Lower lobe of right lung (tissue), 2 donors: Measurements from ENCODE around the gene MCF2L. TPM values are rescaled to one million over a fixed set of nuclear protein-coding genes. Genes with fewer than 3 reads are reported as not detected.

Experiments used
- ATAC-seq, 2 donors: fragments of 200-7000 bp; cut with Tn5 transposase; one replicate each; pipeline ENCODE4 v1.9.1; 2020 to 2022; ENCODE audit warnings: mild to moderate bottlenecking in 2 of 2, moderate library complexity in 2 of 2
- DNase-seq: peaks from one replicate; pipeline ENCODE4 v3.0.0-alpha.2; 2020
- H3K27ac ChIP-seq: fragments of 200-600 bp; one replicate; pipeline ENCODE4 v1.8.0; 2022
- H3K27me3 ChIP-seq: fragments of 200-600 bp; one replicate; pipeline ENCODE4 v1.8.0; 2022; ENCODE audit warnings: low read depth
- H3K36me3 ChIP-seq: fragments of 200-600 bp; one replicate; pipeline ENCODE4 v1.8.0; 2022; ENCODE audit warnings: mild to moderate bottlenecking
- H3K4me1 ChIP-seq: fragments of 200-600 bp; one replicate; pipeline ENCODE4 v1.8.0; 2022
- H3K4me3 ChIP-seq: fragments of 200-600 bp; one replicate; pipeline ENCODE4 v1.8.0; 2022; ENCODE audit warnings: mild to moderate bottlenecking
- H3K9me3 ChIP-seq: fragments of 200-600 bp; one replicate; pipeline ENCODE4 v1.8.0; 2022
- CTCF ChIP-seq: fragments of 200-600 bp; IDR thresholded peaks from one replicate; pipeline ENCODE4 v1.8.0; 2022; ENCODE audit warnings: antibody characterized with exemption, mild to moderate bottlenecking
- intact Hi-C: fragments of 100-400 bp; cut with DNase I; formaldehyde crosslinking; loops from one replicate; pipeline ENCODE4 v1.11.0; 2022
- total RNA-seq: library from RNA; stranded (reverse); fragmentation: NEBNext Ultra II Directional; extraction: Animal tissue kit (Norgen Biotek cat#: 25700); gene quantifications from one replicate; pipeline ENCODE4 v1.2.1, GENCODE V29; 2021
- donor health status: DM: no; HTN: yes; CAD: no; lungs with severe emphysema.

Gene MCF2L
- total RNA-seq, 1 donor from 2014 or later: 42.4 TPM

GRCh38 chr13:113048766-113049165 lies 79.8 kb downstream of the MCF2L start:
- TF ChIP-seq CTCF: no peak
- Histone ChIP-seq H3K9me3 (no peaks in the 10 kb centered on the region), H3K36me3 (peaks cover 21% of the 10 kb centered on the region), H3K27ac (no peak overlapping the region), H3K4me3 (no peak overlapping the region), H3K27me3 (peaks cover 4% of the 10 kb centered on the region), H3K4me1 (no peaks in the 10 kb centered on the region)
- DNase-seq: peak; percentile 32
- intact Hi-C loops: no loop called here
- no peak for ATAC-seq

GRCh38 chr13:113049521-113049941 lies 80.5 kb downstream of the MCF2L start:
- no peak overlapping the region for H3K27ac ChIP-seq
- intact Hi-C loops: no loop called here
- peaks cover 21% of the 10 kb centered on the region for H3K36me3 ChIP-seq

GRCh38 chr13:113049981-113050380 lies 81.0 kb downstream of the MCF2L start:
- Histone ChIP-seq H3K4me3 (no peak overlapping the region), H3K27me3 (peaks cover 4% of the 10 kb centered on the region), H3K9me3 (no peaks in the 10 kb centered on the region), H3K4me1 (no peaks in the 10 kb centered on the region), H3K27ac (no peak overlapping the region), H3K36me3 (peaks cover 21% of the 10 kb centered on the region)
- no peak for TF ChIP-seq CTCF
- ATAC-seq (no peak), DNase-seq (peak; percentile 6)
- intact Hi-C loops: no loop called here

More at GRCh38 chr13:113049521-113049941, 80.5 kb downstream of the MCF2L start:
- Histone ChIP-seq H3K9me3 (no peaks in the 10 kb centered on the region), H3K4me1 (no peaks in the 10 kb centered on the region), H3K27me3 (peaks cover 4% of the 10 kb centered on the region), H3K4me3 (no peak overlapping the region)
- TF ChIP-seq CTCF: no peak
- no peak for ATAC-seq
- DNase-seq: peak; percentile 40

GRCh38 chr13:113050734-113051431 lies 81.9 kb downstream of the MCF2L start:
- Histone ChIP-seq H3K27ac (no peak overlapping the region), H3K4me3 (no peak overlapping the region), H3K36me3 (peaks cover 16% of the 10 kb centered on the region), H3K4me1 (no peaks in the 10 kb centered on the region), H3K27me3 (peaks cover 4% of the 10 kb centered on the region), H3K9me3 (no peaks in the 10 kb centered on the region)
- ATAC-seq (no peak), DNase-seq (peak; percentile 35)
- no peak for TF ChIP-seq CTCF
- intact Hi-C loops: no loop called here

- no peaks in the 10 kb centered on the region for H3K4me1 ChIP-seq
- H3K4me3 ChIP-seq: no peak overlapping the region
- no peak overlapping the region for H3K27ac ChIP-seq
- no peaks in the 10 kb centered on the region for H3K9me3 ChIP-seq
- no peak for TF ChIP-seq CTCF
- peak; percentile 10 for DNase-seq
- intact Hi-C loops: no loop called here
- no peak for ATAC-seq
- H3K36me3 ChIP-seq: peaks cover 9% of the 10 kb centered on the region
- peaks cover 4% of the 10 kb centered on the region for H3K27me3 ChIP-seq
These were observed 82.6 kb downstream of the MCF2L start for GRCh38 chr13:113051641-113052040.
